Endodermal cell (in vitro differentiated cells): ENCODE data around the gene AIRE. TPM values are rescaled to one million over a fixed set of nuclear protein-coding genes. Genes with fewer than 3 reads are reported as not detected.

ENCODE experiments used
- DNase-seq: peaks from one replicate; pipeline ENCODE4 v3.0.0-alpha.2; 2017
- H3K27ac ChIP-seq: 2 replicates; pipeline ENCODE4 v1.5.1; 2013; ENCODE audit warnings: mild to moderate bottlenecking, low read depth, low read length, moderate library complexity
- H3K27me3 ChIP-seq: 2 replicates; pipeline ENCODE4 v1.6.1; 2013; ENCODE audit warnings: mild to moderate bottlenecking, low read length, moderate library complexity; ENCODE audit not compliant: insufficient read depth, control insufficient read depth, poor library complexity, severe bottlenecking
- H3K36me3 ChIP-seq: 2 replicates; pipeline ENCODE4 v1.7.0; 2013; ENCODE audit warnings: mild to moderate bottlenecking, low read length, moderate library complexity; ENCODE audit not compliant: control insufficient read depth, insufficient read depth
- H3K4me1 ChIP-seq: one replicate; pipeline ENCODE4 v1.7.0; 2013; ENCODE audit warnings: low read length; ENCODE audit not compliant: control insufficient read depth, insufficient read depth
- H3K4me3 ChIP-seq: 2 replicates; pipeline ENCODE4 v1.5.1; 2013; ENCODE audit warnings: mild to moderate bottlenecking, low read length, moderate library complexity
- H3K9ac ChIP-seq: 2 replicates; pipeline ENCODE4 v1.6.1; 2013; ENCODE audit warnings: mild to moderate bottlenecking, low read length, moderate library complexity; ENCODE audit not compliant: poor library complexity, severe bottlenecking; ENCODE audit errors: extremely low read depth
- H3K9me3 ChIP-seq: 2 replicates; pipeline ENCODE4 v1.6.1; 2013; ENCODE audit warnings: mild to moderate bottlenecking, low read length, moderate library complexity; ENCODE audit not compliant: control insufficient read depth
- H3K27ac Mint-ChIP-seq: 2 replicates; pipeline ENCODE4 v1.8.0; 2020; ENCODE audit warnings: mixed read lengths
- H3K27me3 Mint-ChIP-seq: 2 replicates; pipeline ENCODE4 v1.8.0; 2021; ENCODE audit warnings: mild to moderate bottlenecking, mixed read lengths; ENCODE audit not compliant: insufficient read depth
- H3K36me3 Mint-ChIP-seq: 2 replicates; pipeline ENCODE4 v1.8.0; 2020; ENCODE audit warnings: low read depth, mixed read lengths
- H3K4me1 Mint-ChIP-seq: 2 replicates; pipeline ENCODE4 v1.8.0; 2020; ENCODE audit warnings: mixed read lengths
- H3K4me3 Mint-ChIP-seq: 2 replicates; pipeline ENCODE4 v1.8.0; 2020; ENCODE audit warnings: mild to moderate bottlenecking, moderate library complexity, mixed read lengths
- H3K9me3 Mint-ChIP-seq: 2 replicates; pipeline ENCODE4 v1.8.0; 2020; ENCODE audit warnings: mild to moderate bottlenecking, mixed read lengths
- CTCF ChIP-seq: fragments of 200-600 bp; sonication (generic); conservative IDR thresholded peaks from 2 replicates; pipeline ENCODE4 v1.5.0; 2021; ENCODE audit warnings: antibody characterized with exemption, mild to moderate bottlenecking
- WGBS, 2 experiments: methylation state at CpG; one replicate each; pipeline versions ENCODE4 v1.1.5 to v1.1.7; 2013; ENCODE audit warnings: missing lambda C conversion rate in 2 of 2, mixed read lengths in 1 of 2; ENCODE audit not compliant: insufficient coverage in 1 of 2, insufficient read length in 1 of 2; 5-methylcytosine and 5-hydroxymethylcytosine counted together
- total RNA-seq, 2 donors: library from RNA; stranded (reverse); fragmentation: NEBNext Ultra II Directional in 1 of 2; extraction: Animal tissue kit (Norgen Biotek cat#: 25700) in 1 of 2; gene quantifications; 2 replicates in 1 of 2; 3 replicates in 1 of 2; pipeline ENCODE4 v1.2.1, GENCODE V29; 2021

AIRE gene
- total RNA-seq, 2 donors from 2014 or later: 1.2 to 2.7 TPM

GRCh38 chr21:44332965-44333364 lies 47.3 kb downstream of the AIRE start:
- Mint-ChIP-seq H3K4me1 (peaks cover 11% of the 10 kb centered on the region), H3K4me3 (no peak overlapping the region), H3K27ac (no peak overlapping the region), H3K27me3 (no peaks in the 10 kb centered on the region), H3K9me3 (no peaks in the 10 kb centered on the region), H3K36me3 (peaks cover 9% of the 10 kb centered on the region)
- TF ChIP-seq CTCF: no peak
- H3K4me1 ChIP-seq: no peaks in the 10 kb centered on the region
- WGBS, 2 experiments: 95 to 96% methylated on average over 16 to 22 of the region's 22 CpGs
- H3K4me3 ChIP-seq: no peak overlapping the region
- no peaks in the 10 kb centered on the region for H3K27me3 ChIP-seq
- DNase-seq: no peak
- H3K9me3 ChIP-seq: no peaks in the 10 kb centered on the region
- H3K9ac ChIP-seq: no peak overlapping the region
- H3K27ac ChIP-seq: no peak overlapping the region
- H3K36me3 ChIP-seq: peaks cover 10% of the 10 kb centered on the region

- no peak overlapping the region for H3K27ac ChIP-seq
- no peak for TF ChIP-seq CTCF
- H3K9me3 ChIP-seq: no peaks in the 10 kb centered on the region
- peaks cover 10% of the 10 kb centered on the region for H3K36me3 ChIP-seq
- WGBS, 2 experiments: 91 to 93% methylated on average over 43 to 45 of the region's 45 CpGs
- Mint-ChIP-seq H3K4me3 (no peak overlapping the region), H3K27ac (no peak overlapping the region), H3K9me3 (no peaks in the 10 kb centered on the region), H3K4me1 (peaks cover 13% of the 10 kb centered on the region), H3K27me3 (no peaks in the 10 kb centered on the region), H3K36me3 (peaks cover 9% of the 10 kb centered on the region)
- no peak overlapping the region for H3K4me3 ChIP-seq
- no peak overlapping the region for H3K9ac ChIP-seq
- DNase-seq: no peak
- no peaks in the 10 kb centered on the region for H3K4me1 ChIP-seq
- no peaks in the 10 kb centered on the region for H3K27me3 ChIP-seq
Measured at GRCh38 chr21:44333509-44334328, 48.0 kb downstream of the AIRE start.

GRCh38 chr21:44334329-44335030 lies 48.8 kb downstream of the AIRE start:
- peaks cover 9% of the 10 kb centered on the region for H3K36me3 Mint-ChIP-seq
- WGBS, 2 experiments: 95 to 96% methylated on average over 9 to 20 of the region's 26 CpGs
- Histone ChIP-seq H3K9ac (no peak overlapping the region), H3K27ac (no peak overlapping the region), H3K36me3 (peaks cover 10% of the 10 kb centered on the region), H3K4me1 (no peaks in the 10 kb centered on the region), H3K9me3 (no peaks in the 10 kb centered on the region), H3K4me3 (no peak overlapping the region), H3K27me3 (no peaks in the 10 kb centered on the region)
- H3K27ac Mint-ChIP-seq: no peak overlapping the region
- DNase-seq: no peak
- H3K9me3 Mint-ChIP-seq: peaks cover under 1% of the 10 kb centered on the region
- no peak overlapping the region for H3K4me3 Mint-ChIP-seq
- TF ChIP-seq CTCF: no peak
- H3K27me3 Mint-ChIP-seq: no peaks in the 10 kb centered on the region
- H3K4me1 Mint-ChIP-seq: peaks cover 14% of the 10 kb centered on the region
